GM12872 (cell line): Measurements from ENCODE around the gene LIMD2.

Experiments used
- CTCF ChIP-seq: IDR thresholded peaks from 3 replicates; pipeline ENCODE4 v1.5.1; 2011; ENCODE audit warnings: low read depth, mild to moderate bottlenecking, low read length, moderate library complexity; ENCODE audit not compliant: insufficient read depth

The LIMD2 gene

GRCh38 chr17:63704259-63704576 is 4.3 kb upstream of the LIMD2 start:
- TF ChIP-seq CTCF: no peak

GRCh38 chr17:63703556-63704258 is 3.8 kb upstream of the LIMD2 start:
- TF ChIP-seq CTCF: no peak

GRCh38 chr17:63703029-63703428 is 3.1 kb upstream of the LIMD2 start:
- TF ChIP-seq CTCF: no peak

- no peak for TF ChIP-seq CTCF
Measured at GRCh38 chr17:63702721-63703015, 2.7 kb upstream of the LIMD2 start.

GRCh38 chr17:63701868-63702720 is 2.2 kb upstream of the LIMD2 start:
- no peak for TF ChIP-seq CTCF

- TF ChIP-seq CTCF: no peak
Measured at GRCh38 chr17:63701456-63701820, 1.5 kb upstream of the LIMD2 start.

GRCh38 chr17:63700528-63701455 is 867 bp upstream of the LIMD2 start:
- TF ChIP-seq CTCF: no peak; the same call in 2 of the 3 replicates
